Measurements from ENCODE around the gene BTBD9.
"Not testable (repeated sequence)": the region's sequence is repeated elsewhere in the genome, so short reads cannot be mapped to it uniquely, and the experiment has no call there.

Gene BTBD9

DNA sequence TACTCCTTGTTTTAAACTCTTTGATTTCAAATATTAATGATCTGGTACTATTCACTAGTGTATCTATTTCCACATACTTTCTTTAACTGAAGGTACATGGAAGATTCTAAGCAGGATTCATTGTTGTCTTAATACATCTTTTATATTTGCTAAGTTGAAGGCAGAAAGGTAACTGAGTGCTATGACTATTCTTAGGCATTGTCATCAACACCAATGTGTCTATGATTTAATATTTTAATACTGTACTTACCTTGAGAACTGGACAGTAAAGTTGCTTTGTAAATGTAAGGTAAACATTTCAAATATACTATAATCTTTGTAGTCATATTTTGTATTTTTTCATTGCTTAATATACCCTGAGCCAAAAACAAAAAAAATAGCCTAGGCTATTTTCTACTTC is 8.9 kb upstream of the BTBD9 start:
- DNase-seq, result no peak

DNA sequence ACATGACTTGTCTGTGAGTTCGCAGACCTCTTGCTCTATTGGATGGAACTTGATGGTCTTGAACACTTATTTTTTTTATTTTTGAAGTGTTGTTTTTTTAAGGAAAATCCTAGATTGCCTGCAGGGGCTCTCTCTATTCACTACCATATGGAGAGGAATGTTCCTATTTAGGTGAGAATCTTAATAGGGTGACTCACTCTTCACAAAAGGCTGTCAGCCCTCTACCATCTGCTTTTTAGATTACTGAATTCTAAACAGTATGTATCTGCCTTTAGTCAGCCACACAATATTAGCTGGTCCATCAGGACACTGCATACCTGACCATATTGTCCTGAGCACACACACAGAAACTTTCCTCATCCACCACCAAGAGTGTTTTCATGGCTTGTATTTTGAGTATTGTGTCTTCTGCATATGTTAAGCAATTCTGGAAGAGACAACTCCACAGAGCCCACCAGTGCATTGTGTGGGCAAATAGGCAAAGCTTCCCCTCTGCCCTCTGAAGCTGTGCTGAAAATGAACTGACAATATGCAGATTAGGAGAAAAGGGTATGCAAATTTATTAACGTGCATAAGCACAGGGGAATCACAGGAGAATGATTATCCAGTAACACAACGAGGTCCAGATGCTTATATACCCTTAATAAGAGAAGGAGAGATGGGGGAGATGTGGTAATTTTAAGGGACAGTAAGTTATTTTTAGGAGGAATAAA is 6.6 kb upstream of the BTBD9 start:
- no peak for DNase-seq

DNA sequence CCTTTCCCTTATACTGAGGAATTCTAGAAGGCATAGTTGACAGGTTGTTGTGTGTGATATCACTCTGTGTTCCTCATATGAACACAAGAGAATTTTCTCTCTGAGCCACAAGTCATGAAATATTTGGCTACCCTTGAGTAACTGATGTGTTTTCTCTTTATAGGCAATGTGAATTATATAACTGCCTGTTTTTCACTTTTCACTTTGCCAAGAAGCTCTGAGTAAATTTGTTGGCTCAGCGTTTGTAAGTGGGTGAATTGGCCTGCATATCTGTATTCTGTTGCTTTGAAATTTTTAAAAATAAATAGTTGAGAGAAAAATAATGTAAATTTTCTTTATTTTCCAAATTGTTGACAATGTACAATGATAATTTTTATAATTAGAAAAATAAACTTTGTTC is 5.2 kb upstream of the BTBD9 start:
- DNase-seq, result no peak

DNA sequence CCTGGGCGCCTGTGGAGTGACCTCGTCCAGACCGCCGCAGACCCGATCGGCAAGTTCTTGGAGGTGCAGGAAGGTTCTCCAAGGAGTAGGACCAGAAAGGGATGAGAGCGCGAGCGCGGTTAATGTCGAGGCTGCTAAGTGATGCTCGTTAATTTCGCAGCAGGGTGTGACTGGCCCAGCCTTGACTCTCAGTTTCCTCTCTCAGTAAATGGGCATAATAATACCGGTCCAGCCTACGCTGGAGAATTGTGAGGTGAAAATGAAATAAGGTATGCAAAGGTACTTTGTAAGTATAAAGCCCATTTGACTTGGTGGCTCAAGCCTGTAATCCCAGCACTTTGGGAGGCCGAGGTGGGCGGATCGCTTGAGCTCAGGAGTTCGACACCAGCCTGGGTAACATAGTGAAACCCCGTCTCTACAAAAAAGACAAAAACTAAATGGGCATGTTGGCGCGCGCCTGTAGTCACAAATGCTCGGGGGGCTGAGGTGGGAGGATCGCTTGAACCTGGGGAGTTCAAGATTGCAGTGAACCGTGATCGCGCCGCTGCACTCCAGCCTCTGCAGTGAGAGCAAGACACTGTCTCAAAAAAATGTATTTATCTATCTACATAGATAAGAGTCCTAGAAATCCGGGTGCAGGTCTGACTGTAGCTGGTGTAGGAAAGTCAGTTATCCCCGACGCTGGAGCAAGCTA is 634 bp upstream of the BTBD9 start:
- no peak for DNase-seq

DNA sequence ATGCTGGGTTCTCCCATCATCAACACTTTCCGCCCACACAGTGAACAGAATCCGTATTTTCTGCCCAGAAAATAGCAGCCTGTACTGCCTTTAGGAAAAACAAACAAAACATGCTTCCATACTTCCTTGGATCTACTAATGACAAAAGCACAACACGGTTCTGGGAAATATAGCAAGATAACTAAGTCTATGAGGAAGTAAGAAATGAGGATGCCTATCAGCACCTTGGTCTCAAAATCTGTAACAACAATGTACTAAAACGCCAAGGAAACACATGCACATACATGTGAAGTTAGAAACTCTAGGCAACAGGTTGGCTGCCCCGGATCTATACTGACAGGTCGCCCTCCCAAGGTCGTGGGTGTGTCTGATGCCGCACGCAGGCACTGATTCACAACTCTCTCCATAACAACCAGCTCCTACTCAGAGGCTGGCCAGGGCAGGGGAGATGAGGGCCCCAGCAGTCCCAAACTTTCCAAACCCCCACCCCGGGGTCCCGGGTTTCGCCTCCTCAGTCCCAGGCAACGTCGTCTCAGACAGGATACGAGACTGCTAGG is 710 bp downstream of the BTBD9 start:
- DNase-seq, result no peak

DNA sequence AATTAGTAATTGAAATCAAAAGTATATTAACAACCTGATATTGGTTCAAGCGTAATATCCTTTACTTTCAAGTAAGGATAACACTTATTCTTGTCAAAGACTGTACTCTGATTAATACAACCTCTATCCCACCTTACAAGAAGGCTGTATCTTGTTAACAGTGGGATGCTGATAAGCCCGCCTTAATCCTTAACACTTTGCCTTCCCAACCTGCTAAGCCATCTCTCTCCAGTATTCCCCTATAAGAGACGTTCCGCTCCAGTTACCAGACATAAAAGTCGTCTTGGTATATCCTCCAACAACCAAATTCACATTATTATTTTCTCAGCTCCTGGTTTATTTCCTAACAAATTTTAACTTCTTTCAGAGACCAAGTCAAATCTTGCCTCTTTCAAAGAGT is 2.0 kb downstream of the BTBD9 start:
- DNase-seq, result no peak

DNA sequence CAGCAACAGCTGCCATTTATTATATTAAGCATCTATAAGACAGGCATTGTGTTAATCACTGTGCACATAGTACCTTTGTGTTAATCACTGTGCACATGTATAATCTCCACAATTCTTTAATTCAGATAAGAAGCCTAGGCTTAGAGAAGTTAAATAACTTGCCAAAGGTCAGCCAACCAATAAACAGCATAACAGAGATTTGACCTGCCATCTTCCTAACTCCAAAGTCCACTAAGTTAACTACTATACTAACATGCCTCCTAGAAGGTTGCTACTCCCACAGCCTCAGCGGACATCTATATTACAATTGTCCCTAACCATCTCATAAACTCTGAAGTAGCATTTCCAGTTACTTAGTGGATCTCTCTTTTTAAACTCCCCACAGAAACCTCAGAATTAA is 3.7 kb downstream of the BTBD9 start:
- DNase-seq, result no peak

DNA sequence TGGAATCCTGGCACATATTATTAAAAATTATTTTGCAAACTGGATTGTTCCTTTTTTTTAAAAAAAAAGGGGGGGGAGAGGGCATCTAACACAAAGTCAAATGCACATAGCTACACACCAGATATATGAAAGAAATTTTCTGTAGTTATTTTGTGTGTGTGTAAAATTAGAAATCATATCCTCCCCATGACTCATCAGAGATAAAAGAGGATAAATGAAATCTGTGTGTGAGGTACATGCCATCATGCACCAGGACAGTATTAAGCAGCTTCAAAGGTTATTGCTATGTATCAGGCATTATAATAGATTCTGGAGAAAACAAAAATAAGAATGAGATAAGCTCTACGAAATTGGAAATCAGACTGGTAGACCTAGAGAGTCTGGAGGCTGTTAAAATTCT is 5.2 kb downstream of the BTBD9 start:
- no peak for DNase-seq

DNA sequence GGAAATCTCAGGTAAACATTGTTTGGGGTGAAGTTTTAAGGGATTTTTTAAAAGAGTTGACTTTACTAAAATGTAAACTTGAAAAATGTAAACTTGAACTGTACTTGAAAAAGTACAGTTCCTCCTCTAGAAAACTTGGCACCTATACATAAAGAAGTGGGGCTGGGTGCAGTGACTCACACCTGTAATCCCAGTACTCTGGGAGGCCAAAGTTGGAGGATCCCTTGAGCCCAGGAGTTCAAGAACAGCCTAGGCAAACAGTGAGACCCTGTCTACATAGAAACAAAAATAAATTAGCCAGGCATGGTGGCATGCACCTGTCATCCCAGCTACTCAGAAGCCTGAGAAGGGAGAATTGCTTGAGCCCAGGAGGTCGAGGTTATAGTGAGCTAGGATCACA is 7.2 kb downstream of the BTBD9 start:
- DNase-seq, result no peak

DNA sequence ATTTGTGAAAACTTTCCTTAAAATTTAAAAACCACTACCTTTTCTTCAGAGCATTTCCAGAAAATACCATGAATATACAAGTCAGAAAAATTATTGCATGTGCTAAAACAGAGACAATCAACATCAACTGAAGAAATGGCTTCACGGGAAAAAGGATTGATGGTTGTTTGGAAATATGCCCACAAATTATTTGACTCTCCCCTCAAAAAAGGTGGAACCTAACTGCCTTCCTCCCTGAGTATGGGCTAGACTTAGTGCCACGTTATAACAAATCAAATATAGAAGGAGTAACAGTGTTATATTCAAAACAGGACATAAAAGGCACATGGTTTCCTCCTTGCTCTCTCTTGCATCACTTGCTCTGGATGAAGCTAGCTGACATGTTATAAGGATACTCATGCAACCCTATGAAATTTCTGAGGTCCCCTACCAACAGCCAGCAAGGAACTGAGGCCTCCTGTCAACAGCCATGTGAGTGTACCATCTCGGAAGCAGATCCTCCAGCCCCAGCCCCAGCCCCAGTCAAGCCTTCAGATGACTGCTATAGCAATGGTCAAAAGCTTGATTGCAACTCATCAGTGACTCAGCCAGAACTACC is 8.4 kb downstream of the BTBD9 start:
- DNase-seq, result no peak

DNA sequence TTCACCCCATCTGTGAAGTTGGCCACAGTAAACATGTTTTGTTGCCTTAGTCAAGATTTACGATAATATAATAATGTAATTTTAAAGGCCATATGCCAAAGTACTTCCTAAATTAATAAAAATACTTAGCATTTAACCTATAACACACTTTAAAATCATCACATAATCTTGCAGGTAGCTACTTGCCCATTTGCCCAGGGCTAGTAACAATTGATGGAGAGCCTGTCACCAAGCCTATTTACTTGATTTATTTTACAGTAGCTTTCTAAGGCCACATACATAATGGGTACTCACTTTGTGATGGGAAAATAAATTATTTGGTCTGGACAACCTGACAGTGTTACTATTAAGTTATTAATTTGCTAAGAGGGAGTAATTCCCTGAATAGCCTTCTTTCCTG is 14.5 kb downstream of the BTBD9 start:
- DNase-seq, result no peak

DNA sequence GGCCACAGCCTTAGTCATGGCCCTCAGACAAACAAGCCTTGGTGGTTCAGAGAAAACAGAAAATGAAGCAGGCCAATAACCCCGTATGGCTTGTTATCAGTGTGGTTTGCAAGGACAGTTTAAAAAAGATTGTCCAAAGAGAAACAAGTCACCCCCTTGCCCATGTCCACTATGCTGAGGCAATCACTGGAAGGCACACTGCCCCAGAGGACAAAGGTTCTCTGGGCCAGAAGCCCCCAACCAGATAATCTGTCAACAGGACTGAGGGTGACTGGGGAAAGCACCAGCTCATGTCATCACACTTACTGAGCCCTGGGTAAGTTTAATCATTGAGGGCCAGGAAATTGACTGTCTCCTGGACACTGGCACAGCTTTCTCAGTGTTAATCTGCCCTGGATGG is 20.4 kb downstream of the BTBD9 start:
- DNase-seq, result not testable (repeated sequence)

DNA sequence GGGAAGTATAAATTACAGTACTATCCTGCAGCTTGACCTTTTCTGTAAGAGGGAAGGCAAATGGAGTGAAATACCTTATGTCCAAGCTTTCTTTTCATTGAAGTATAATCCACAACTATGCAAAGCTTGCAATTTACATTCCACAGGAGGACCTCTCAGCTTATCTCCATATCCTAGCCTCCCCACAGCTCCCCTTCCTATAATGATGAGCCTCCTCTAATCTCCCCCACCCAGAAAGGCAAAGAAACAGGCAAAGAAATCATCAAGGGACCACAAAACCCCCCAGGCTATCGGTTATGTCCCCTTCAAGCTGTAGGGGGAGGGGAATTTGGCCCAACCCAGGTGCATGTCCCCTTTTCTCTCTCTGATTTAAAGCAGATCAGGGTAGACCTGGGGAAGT is 21.4 kb downstream of the BTBD9 start:
- DNase-seq, result not testable (repeated sequence)

DNA sequence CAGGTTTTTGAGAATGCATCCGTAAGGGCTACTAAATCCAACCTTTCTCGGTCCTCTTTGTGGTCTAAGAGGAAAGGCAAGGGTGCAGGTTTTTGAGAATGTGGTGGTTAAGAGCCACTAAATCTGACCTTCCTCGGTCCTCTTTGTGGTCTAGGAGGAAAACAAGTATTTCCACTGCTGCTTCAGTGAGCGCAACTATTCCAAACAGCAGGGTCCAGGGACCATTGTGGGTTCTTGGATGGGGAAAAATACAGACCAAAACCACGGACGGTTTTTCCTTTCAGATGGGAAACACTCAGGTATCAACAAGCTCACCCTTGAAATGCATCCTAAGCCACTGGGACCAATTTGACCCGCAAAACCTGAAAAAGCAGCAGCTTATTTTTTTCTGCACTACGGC is 21.9 kb downstream of the BTBD9 start:
- DNase-seq, result no peak

DNA sequence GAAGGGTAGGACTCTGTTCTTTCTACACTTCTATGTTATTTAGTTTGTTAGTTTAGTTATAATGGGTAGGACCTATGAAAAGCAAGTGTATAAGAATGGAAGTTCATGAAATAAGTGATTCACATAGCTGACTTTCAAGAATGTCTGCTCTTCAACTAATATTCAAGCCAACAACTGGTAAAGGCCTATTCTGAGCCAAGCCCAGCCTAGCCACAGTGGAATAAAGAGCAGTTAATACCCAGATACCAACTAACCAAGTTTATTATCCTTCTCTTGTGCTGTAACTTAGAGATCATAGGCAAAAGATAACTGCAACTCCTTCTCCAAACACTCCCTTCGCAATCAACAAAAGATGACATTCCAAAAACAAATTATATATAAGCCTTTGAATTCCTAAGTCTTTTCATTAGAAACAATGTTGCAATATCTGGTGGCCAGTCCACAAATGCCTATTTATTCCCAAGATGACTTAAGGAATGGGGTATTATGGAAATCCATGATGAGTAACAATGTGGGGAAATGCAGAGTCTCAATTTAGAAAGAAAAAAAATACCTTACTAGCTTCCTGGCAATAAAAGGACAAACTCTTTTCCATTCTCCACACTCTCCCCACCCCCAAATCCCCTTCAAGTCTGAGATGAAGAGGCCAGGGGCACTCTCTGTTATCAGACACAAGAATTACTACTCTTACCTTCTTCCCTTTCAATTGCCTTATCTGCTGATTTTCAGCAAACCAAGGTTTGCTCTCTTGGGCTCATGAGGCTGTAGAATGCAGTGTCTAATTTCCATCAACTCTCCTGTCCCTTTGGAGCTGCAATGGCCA is 27.4 kb downstream of the BTBD9 start:
- DNase-seq, result no peak

DNA sequence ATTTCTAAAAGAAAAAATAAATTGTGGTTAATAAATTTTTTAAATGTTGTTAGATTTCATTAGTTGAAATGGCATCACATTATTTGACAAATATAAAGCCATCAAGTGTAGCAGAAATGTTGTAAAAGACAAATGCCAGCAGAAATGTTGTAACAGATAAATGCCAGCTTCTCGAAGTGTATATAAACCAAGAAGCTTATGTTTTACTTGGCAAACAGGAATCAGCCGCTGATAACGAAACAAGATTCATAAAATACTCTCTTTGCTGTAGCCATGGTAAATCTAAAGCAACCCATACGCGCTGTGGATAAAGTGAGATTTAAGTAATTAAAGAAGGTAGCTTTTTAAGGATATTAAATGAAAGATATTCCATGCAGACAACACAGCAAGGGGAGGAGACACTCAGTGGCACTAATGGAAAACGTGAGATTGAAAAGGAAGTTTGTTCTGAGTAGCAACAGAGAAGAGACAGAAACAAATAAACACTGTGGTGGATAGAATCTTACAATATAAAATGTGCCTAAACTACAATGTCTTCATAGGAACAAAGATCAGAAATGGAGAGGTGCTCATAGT is 29.6 kb downstream of the BTBD9 start:
- no peak for DNase-seq

DNA sequence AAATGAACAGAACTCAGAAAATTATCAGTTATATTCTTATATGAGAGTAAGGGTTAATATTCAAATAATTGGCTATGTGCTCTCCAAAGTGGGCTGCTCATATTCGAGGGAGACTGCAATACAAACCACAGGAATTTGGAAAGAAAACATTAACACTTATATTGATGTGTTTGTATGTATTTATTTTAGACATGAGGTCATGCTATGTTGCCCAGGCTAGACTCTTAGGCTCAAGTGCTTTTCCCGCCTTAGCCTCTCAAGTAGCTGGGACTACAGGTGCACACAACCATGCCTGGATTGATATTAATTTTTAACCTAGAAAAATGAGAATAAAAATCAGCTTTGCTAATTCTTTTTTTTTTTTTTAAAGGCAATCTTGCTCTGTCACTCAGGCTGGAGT is 35.0 kb downstream of the BTBD9 start:
- no peak for DNase-seq

DNA sequence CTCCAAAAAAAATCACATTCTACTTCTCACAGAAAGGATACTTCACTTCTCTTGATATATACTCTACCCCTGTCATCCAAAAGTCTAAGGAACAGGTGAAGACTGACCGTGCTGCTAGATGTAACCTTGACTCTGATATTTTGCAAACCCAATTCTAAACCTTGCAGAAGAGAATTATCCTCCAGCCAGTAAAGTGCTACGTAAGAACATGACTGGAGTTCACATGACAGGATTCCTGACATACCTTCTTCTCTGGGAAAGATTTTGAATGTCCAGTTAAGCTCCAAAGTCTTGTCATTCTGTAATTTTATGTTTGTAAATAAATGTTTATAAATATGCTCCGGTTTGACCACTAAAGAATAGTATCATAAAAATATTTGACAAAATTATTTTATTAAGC is 35.8 kb downstream of the BTBD9 start:
- no peak for DNase-seq

DNA sequence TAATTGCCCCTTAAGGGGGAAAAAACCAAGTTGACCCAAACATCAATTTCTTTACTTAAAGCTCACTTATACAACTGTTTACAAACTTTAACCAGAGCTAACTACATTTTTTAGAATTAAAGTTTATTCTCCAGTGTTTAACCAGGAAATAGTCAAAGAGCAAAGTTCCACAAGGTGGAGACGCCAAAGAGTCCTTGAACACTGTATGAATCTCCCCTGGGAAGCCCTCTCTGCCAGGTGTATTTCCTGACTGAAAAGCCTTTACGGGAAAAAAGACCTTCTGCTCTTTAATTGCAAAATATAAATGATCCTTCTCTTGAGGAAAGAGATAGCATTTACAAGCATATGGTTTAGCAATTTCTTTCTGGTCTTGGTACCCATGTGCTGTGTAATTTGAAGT is 36.2 kb downstream of the BTBD9 start:
- no peak for DNase-seq

DNA sequence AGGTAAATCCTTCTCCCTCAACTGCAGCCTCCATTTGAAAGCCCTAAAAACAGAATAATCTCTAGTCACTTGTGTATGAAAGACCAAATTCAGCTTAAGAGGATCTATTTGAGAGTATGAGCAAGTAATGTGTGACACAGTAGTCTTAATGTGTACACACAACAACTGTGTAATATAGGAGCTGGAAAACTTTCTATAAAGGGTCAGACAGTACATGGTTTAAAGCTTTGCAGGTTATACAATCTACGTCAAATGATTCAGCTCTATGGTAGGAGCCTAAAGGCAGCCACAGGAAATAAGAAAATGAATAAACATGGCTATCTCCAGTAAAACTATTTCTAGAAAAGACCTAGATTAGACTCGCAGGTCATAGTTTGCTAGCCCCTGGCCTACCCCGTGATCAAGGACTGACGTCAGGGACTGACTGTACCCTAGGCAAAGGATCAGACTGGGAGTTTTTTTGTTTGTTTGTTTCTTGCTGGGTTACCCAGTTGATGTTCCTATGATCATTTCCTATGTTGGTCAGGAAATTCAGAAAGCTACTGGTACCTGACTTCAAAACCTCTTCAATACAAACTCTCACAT is 39.7 kb downstream of the BTBD9 start:
- DNase-seq, result no peak

DNA sequence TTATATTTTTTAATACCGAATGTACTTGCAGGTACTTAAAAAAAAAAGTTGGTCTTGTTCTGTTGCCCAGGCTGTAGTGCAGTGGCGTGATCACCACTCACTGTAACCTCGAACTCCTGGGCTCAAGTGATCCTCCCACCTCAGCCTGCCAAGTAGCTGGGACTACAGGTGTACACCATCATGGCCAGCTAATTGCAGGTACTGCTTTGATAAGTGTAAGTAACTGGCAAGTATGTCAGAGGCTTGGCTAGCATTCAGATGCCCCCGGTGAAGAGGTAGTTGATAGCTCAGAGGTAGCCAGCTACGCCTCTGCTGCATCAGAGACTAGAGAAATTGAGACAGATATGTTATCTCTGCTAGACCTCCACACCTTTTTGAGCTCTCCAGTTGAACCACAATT is 40.5 kb downstream of the BTBD9 start:
- DNase-seq, result no peak

DNA sequence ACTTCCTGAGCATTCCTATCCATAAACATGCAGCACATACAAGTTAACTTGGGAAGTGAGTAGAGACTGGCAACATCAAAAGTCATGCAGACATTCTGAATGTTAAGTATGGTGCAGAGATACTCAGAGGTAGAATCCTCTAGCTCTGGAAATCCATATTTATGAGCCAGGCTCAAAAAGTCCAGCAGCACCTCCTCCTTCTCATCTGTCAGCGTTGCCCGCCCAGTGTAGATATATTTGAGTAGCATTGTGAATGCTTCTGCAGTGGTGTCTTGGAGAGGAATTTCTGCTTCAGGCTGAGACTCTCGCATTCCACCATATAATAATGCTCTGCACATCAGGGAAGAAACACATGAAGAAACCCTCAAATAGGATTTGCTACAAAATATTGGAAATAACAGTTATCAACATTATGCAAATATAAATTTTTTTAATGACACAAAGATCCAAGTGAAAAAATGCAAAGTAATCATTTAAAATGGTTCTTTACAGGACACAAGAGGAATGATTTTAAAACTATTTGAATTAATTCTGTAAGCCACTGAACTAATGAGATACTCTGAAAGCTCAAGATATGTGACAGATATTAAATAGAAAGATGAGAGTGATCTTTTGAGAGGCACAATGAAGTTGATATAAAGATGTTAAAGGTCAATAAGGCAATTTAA is 45.6 kb downstream of the BTBD9 start:
- no peak for DNase-seq

All from KG1 (cell line).